T-helper 1 cell (primary cell): ENCODE data around the gene NTSR1.
A peak's percentile ranks its signal among the peaks of the same experiment; 100 is the strongest.

Experiments
- DNase-seq, 5 donors: peaks; one replicate each; pipeline ENCODE4 v3.0.0-alpha.2; 2012 to 2020

Gene NTSR1

GRCh38 chr20:62759981-62760431 is 51.4 kb downstream of the NTSR1 start:
- DNase-seq, result no peak

GRCh38 chr20:62760471-62760855 is 51.8 kb downstream of the NTSR1 start:
- no peak for DNase-seq

GRCh38 chr20:62760856-62761758 is 52.5 kb downstream of the NTSR1 start:
- no peak for DNase-seq

GRCh38 chr20:62761759-62762131 is 53.1 kb downstream of the NTSR1 start:
- no peak for DNase-seq

- no peak for DNase-seq
Measured at GRCh38 chr20:62762376-62762775, 53.7 kb downstream of the NTSR1 start.

- DNase-seq, result peak in 1 of 5 donors; percentile 0
Measured at GRCh38 chr20:62762801-62763368, 54.2 kb downstream of the NTSR1 start.

GRCh38 chr20:62763404-62763803 is 54.8 kb downstream of the NTSR1 start:
- DNase-seq, result no peak

GRCh38 chr20:62764156-62764935 is 55.7 kb downstream of the NTSR1 start:
- DNase-seq, result peak in 1 of 5 donors; percentile 1

GRCh38 chr20:62765021-62765420 is 56.4 kb downstream of the NTSR1 start:
- DNase-seq, result no peak

- DNase-seq, result no peak
Measured at GRCh38 chr20:62765432-62766070, 56.9 kb downstream of the NTSR1 start.

- no peak for DNase-seq
Measured at GRCh38 chr20:62766071-62766450, 57.4 kb downstream of the NTSR1 start.

- DNase-seq, result no peak
Measured at GRCh38 chr20:62766716-62767115, 58.1 kb downstream of the NTSR1 start.

GRCh38 chr20:62768234-62768546 is 59.6 kb downstream of the NTSR1 start:
- DNase-seq, result peak in 1 of 5 donors; percentile 0

- peak in 1 of 5 donors; percentile 0 for DNase-seq
Measured at GRCh38 chr20:62768551-62769287, 60.1 kb downstream of the NTSR1 start.

GRCh38 chr20:62769346-62770071 is 60.9 kb downstream of the NTSR1 start:
- DNase-seq, result peak in 1 of 5 donors; percentile 0

GRCh38 chr20:62770111-62770910 is 61.7 kb downstream of the NTSR1 start:
- peak in 1 of 5 donors; percentile 1 for DNase-seq

GRCh38 chr20:62770916-62771315 is 62.3 kb downstream of the NTSR1 start:
- peak in 1 of 5 donors; percentile 0 for DNase-seq

- DNase-seq, result peak in 1 of 5 donors; percentile 0
Measured at GRCh38 chr20:62771396-62772102, 62.9 kb downstream of the NTSR1 start.

GRCh38 chr20:62772103-62772611 is 63.5 kb downstream of the NTSR1 start:
- no peak for DNase-seq

- DNase-seq, result no peak
Measured at GRCh38 chr20:62772619-62772989, 64.0 kb downstream of the NTSR1 start.
